K562 (cell line): ENCODE measurements around the gene SYT13. TPM values are rescaled to one million over a fixed set of nuclear protein-coding genes. Genes with fewer than 3 reads are reported as not detected.

Experiments used
- ATAC-seq: fragments of 200-7000 bp; cut with Tn5 transposase; 3 replicates; pipeline ENCODE4 v1.9.1; 2020; ENCODE audit warnings: moderate library complexity
- BruUV-seq: library from RNA; stranded (reverse); fragments of 400-500 nt; replicated peaks from 2 replicates; lab custom pipeline; 2021; lab: Mats Ljungman, UMichigan
- CTCF ChIA-PET: fragments of 300-600 bp; formaldehyde crosslinking; extraction: SDS; loops from one replicate; lab custom pipeline; 2021; ENCODE audit warnings: low intra/inter-chr PET ratio; lab: Yijun Ruan, JAX
- POLR2A ChIA-PET: fragments of 300-600, 350-650 bp; sonication (Branson Sonifier 250); formaldehyde crosslinking; extraction: SDS; loops from one replicate; lab custom pipeline; 2021; ENCODE audit warnings: antibody characterized with exemption, inconsistent platforms; lab: Yijun Ruan, JAX
- DNase-seq, 4 experiments: peaks; one replicate each; pipeline versions ENCODE4 v3.0.0 to v3.0.0-alpha.2; 2011 to 2018; ENCODE audit warnings: low spot score in 3 of 4, mixed read lengths in 3 of 4; ENCODE audit errors: extremely low read depth in 1 of 4
- FAIRE-seq: peaks from 2 replicates; lab custom pipeline; 2011; peaks lifted over from hg19 to GRCh38; lab: Jason Lieb, UNC
- H2AFZ ChIP-seq: 2 replicates; pipeline ENCODE4 v1.6.0; 2011; ENCODE audit warnings: low read depth, low read length, control low read depth, inconsistent platforms
- H3K27ac ChIP-seq: fragments of 200-600 bp; 3 replicates; pipeline ENCODE4 v1.8.0; 2011; ENCODE audit warnings: low read depth, mild to moderate bottlenecking, control low read depth, inconsistent platforms, low read length, moderate library complexity, mixed read lengths; ENCODE audit errors: extremely low read depth
- H3K27me3 ChIP-seq, 2 experiments: fragments of 300-600 bp in 1 of 2; 2 replicates in 1 of 2; 3 replicates in 1 of 2; pipeline versions ENCODE4 v1.6.0 to v1.8.0; 2011; ENCODE audit warnings: inconsistent platforms in 2 of 2, low read length in 2 of 2, mild to moderate bottlenecking in 1 of 2, mixed read lengths in 1 of 2, moderate library complexity in 1 of 2; ENCODE audit not compliant: control insufficient read depth in 2 of 2, insufficient read depth in 2 of 2
- H3K36me3 ChIP-seq: fragments of 300-600 bp; 3 replicates; pipeline ENCODE4 v1.8.0; 2011; ENCODE audit warnings: mild to moderate bottlenecking, low read length, inconsistent platforms; ENCODE audit not compliant: control insufficient read depth, insufficient read depth
- H3K4me1 ChIP-seq, 2 experiments: fragments of 200-600 bp in 1 of 2; replicated peaks in 1 of 2; 2 replicates in 1 of 2; 3 replicates in 1 of 2; pipeline versions ENCODE4 v1.5.1 to v1.8.0; 2011; ENCODE audit warnings: inconsistent platforms in 2 of 2, low read length in 2 of 2, mild to moderate bottlenecking in 1 of 2, mixed read lengths in 1 of 2, moderate library complexity in 1 of 2; ENCODE audit not compliant: control insufficient read depth in 2 of 2, insufficient read depth in 2 of 2
- H3K4me2 ChIP-seq: 2 replicates; pipeline ENCODE4 v1.6.1; 2011; ENCODE audit warnings: low read length, control low read depth, inconsistent platforms, mixed read lengths; ENCODE audit not compliant: insufficient read depth
- H3K4me3 ChIP-seq: fragments of 200-600 bp; sonication (generic), shearing (Covaris generic); 2 replicates; pipeline ENCODE4 v1.5.1; 2016; ENCODE audit warnings: control low read depth, inconsistent platforms
- H3K79me2 ChIP-seq: fragments of 200-600 bp; 3 replicates; pipeline ENCODE4 v1.8.0; 2011; ENCODE audit warnings: low read length, inconsistent platforms; ENCODE audit not compliant: control insufficient read depth, insufficient read depth
- H3K9ac ChIP-seq, 2 experiments: 2 replicates each; pipeline versions ENCODE4 v1.6.0 to v1.6.1; 2011; ENCODE audit warnings: low read depth in 2 of 2, low read length in 2 of 2, control low read depth in 1 of 2, inconsistent platforms in 1 of 2, mild to moderate bottlenecking in 1 of 2, mixed read lengths in 1 of 2; ENCODE audit not compliant: insufficient read depth in 1 of 2
- H3K9me1 ChIP-seq: one replicate; pipeline ENCODE4 v1.6.0; 2011; ENCODE audit warnings: inconsistent platforms, mild to moderate bottlenecking, low read length, moderate library complexity; ENCODE audit not compliant: control insufficient read depth, insufficient read depth
- H3K9me3 ChIP-seq: replicated peaks from 2 replicates; pipeline ENCODE4 v1.5.1; 2011; ENCODE audit warnings: low read depth, low read length, inconsistent platforms; ENCODE audit not compliant: control insufficient read depth, insufficient read depth
- H4K20me1 ChIP-seq: replicated peaks from 2 replicates; pipeline ENCODE4 v1.6.1; 2011; ENCODE audit warnings: low read length, inconsistent platforms, mixed read lengths; ENCODE audit not compliant: control insufficient read depth, insufficient read depth
- CBFA2T2 ChIP-seq: fragments of 450-650 bp; conservative IDR thresholded peaks from 2 replicates; pipeline ENCODE4 v1.6.1; 2017; ENCODE audit warnings: mild to moderate bottlenecking
- CBFA2T3 ChIP-seq: fragments of 450-650 bp; IDR thresholded peaks from 2 replicates; pipeline ENCODE4 v1.6.1; 2017
- COPS2 ChIP-seq: fragments of 450-650 bp; conservative IDR thresholded peaks from 2 replicates; pipeline ENCODE4 v1.6.1; 2016; ENCODE audit warnings: mild to moderate bottlenecking, moderate library complexity
- DNMT1 ChIP-seq: fragments of 450-650 bp; IDR thresholded peaks from 2 replicates; pipeline ENCODE4 v1.6.1; 2016; ENCODE audit warnings: antibody characterized with exemption, mild to moderate bottlenecking
- ERF ChIP-seq: fragments of 450-650 bp; formaldehyde crosslinking; IDR thresholded peaks from 2 replicates; pipeline ENCODE4 v1.4.0; 2020; ENCODE audit warnings: mild to moderate bottlenecking, mixed read lengths
- GABPA ChIP-seq: fragments of 200-800 bp; sonication (Bioruptor generic); conservative IDR thresholded peaks from 2 replicates; pipeline ENCODE4 v1.6.1; 2016; ENCODE audit warnings: low read depth, missing genetic modification characterization, missing compliant biosample characterization
- GABPB1 ChIP-seq: sonication (generic); formaldehyde crosslinking; IDR thresholded peaks from 2 replicates; pipeline ENCODE4 v1.8.0; 2022; ENCODE audit warnings: mild to moderate bottlenecking, missing genetic modification reagents
- MCM2 ChIP-seq: fragments of 450-650 bp; IDR thresholded peaks from 2 replicates; pipeline ENCODE4 v1.6.1; 2017; ENCODE audit warnings: low read depth, mild to moderate bottlenecking
- NKRF ChIP-seq: fragments of 450-650 bp; IDR thresholded peaks from 2 replicates; pipeline ENCODE4 v1.6.1; 2016; ENCODE audit warnings: borderline replicate concordance
- NR1H2 ChIP-seq: sonication (generic); formaldehyde crosslinking; IDR thresholded peaks from 2 replicates; pipeline ENCODE4 v1.4.0; 2020; ENCODE audit warnings: mild to moderate bottlenecking, missing genetic modification reagents
- PKNOX1 ChIP-seq: fragments of 450-650 bp; IDR thresholded peaks from 2 replicates; pipeline ENCODE4 v1.6.1; 2016
- PTRF ChIP-seq: fragments of 450-650 bp; IDR thresholded peaks from 2 replicates; pipeline ENCODE4 v1.6.1; 2016; ENCODE audit warnings: mild to moderate bottlenecking, missing genetic modification characterization, missing compliant biosample characterization
- RBM39 ChIP-seq: fragments of 200-400 bp; formaldehyde crosslinking; optimal IDR thresholded peaks from 2 replicates; pipeline ENCODE3; 2018; ENCODE audit warnings: low read depth, low read length
- SREBF1 ChIP-seq: fragments of 150-350 bp; IDR thresholded peaks from 2 replicates; pipeline ENCODE4 v1.6.1; 2014; ENCODE audit warnings: antibody characterized with exemption, low read depth, low read length, borderline replicate concordance
- ZNF24 ChIP-seq: fragments of 450-650 bp; IDR thresholded peaks from 2 replicates; pipeline ENCODE4 v1.6.1; 2016
- ZNF280B ChIP-seq: fragments of 250-450 bp; sonication (Bioruptor Pico); IDR thresholded peaks from 2 replicates; pipeline ENCODE4 v1.5.1; 2021; ENCODE audit warnings: mild to moderate bottlenecking
- ZNF311 ChIP-seq: fragments of 250-450 bp; sonication (Bioruptor Pico); IDR thresholded peaks from 2 replicates; pipeline ENCODE4 v1.4.0; 2020; ENCODE audit warnings: mild to moderate bottlenecking, moderate library complexity
- ZNF444 ChIP-seq: fragments of 250-450 bp; sonication (Bioruptor Pico); IDR thresholded peaks from 2 replicates; pipeline ENCODE4 v1.4.0; 2020; ENCODE audit warnings: mild to moderate bottlenecking, moderate library complexity
- ZNF644 ChIP-seq: fragments of 200-800 bp; sonication (Bioruptor generic); IDR thresholded peaks from 2 replicates; pipeline ENCODE4 v1.6.1; 2016; ENCODE audit warnings: low read depth, missing genetic modification characterization, missing compliant biosample characterization
- ZNF77 ChIP-seq: fragments of 250-450 bp; sonication (Bioruptor Pico); IDR thresholded peaks from 2 replicates; pipeline ENCODE4 v1.5.0; 2020
- WGBS: fragments of 100-300 bp; shearing (Covaris generic); methylation state at CpG from one replicate; pipeline ENCODE4 v1.1.6; 2016; ENCODE audit warnings: low coverage, mixed read lengths; ENCODE audit not compliant: insufficient coverage; ENCODE audit errors: missing lambda C conversion rate; 5-methylcytosine and 5-hydroxymethylcytosine counted together
- in situ Hi-C: fragments of 300-500 bp; cut with MboI; formaldehyde crosslinking; loops from 4 replicates; pipeline ENCODE4 v1.15.0; 2018; ENCODE audit warnings: inconsistent platforms, mixed read lengths
- intact Hi-C: fragments of 100-400 bp; cut with micrococcal nuclease; formaldehyde crosslinking; loops from 2 replicates; pipeline ENCODE4 v1.14.2; 2022
- polyA plus RNA-seq, 8 experiments: library from polyadenylated mRNA; depleted of rRNA in 4 of 8; stranded (reverse) in 5 of 8; unstranded in 3 of 8; fragments of >200 nt; fragmentation: Nextera tagmentation in 2 of 8; fragmentation: Illumina TruSeq in 1 of 8; extraction: Ambion mirVana in 2 of 8; extraction: Trizol in 1 of 8; gene quantifications; 2 replicates each; pipeline versions ENCODE4 v1.2.1 to v1.2.3, GENCODE V29; 2011 to 2014; ENCODE audit warnings: inconsistent platforms in 1 of 8, missing spikeins in 1 of 8
- total RNA-seq, 7 experiments: library from RNA; depleted of rRNA in 6 of 7; stranded (reverse); fragments of >200 nt in 6 of 7; fragmentation: Illumina TruSeq in 2 of 7; extraction: Trizol in 2 of 7; gene quantifications; 2 replicates each; pipeline versions ENCODE4 v1.2.1 to v1.2.3, GENCODE V29; 2011 to 2021; ENCODE audit warnings: low replicate concordance in 1 of 7
- TF ChIP-seq, protein P1 (sequence below): fragments of 250-450 bp; sonication (Bioruptor Pico); IDR thresholded peaks from 2 replicates; pipeline ENCODE4 v1.6.1; 2021; ENCODE audit warnings: mild to moderate bottlenecking

SYT13 gene
- total and polyA plus RNA-seq, 9 of the 15 experiments (the other 6 are each of a cell fraction or from before 2014, with no cell fraction given), result under 0.01 to 0.13 (median 0.08) TPM; not detected in 2

GRCh38 chr11:45274206-45274605 is 11.9 kb downstream of the SYT13 start (continued):
- TF ChIP-seq, protein P1, sequence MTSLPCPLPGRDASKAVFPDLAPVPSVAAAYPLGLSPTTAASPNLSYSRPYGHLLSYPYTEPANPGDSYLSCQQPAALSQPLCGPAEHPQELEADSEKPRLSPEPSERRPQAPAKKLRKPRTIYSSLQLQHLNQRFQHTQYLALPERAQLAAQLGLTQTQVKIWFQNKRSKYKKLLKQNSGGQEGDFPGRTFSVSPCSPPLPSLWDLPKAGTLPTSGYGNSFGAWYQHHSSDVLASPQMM (CRISPR knock-in tag), result no peak
- TF ChIP-seq PTRF (tag), result no peak
- TF ChIP-seq GABPA (tag), result no peak
- TF ChIP-seq, all 486 proteins: peak for 0

- CTCF ChIA-PET, result no interaction called here
- Histone ChIP-seq H3K79me2 (no peaks in the 10 kb centered on the region), H4K20me1 (no peaks in the 10 kb centered on the region), H3K36me3 (no peaks in the 10 kb centered on the region), H3K4me2 (no peak overlapping the region), H3K9me3 (no peaks in the 10 kb centered on the region), H3K9ac (no peak overlapping the region), H3K27ac (no peak overlapping the region), H2AFZ (no peak overlapping the region), H3K4me3 (no peak overlapping the region), H3K4me1 (no peaks in the 10 kb centered on the region), H3K27me3 (no peaks in the 10 kb centered on the region), H3K9me1 (no peaks in the 10 kb centered on the region)
- WGBS, result 0% methylated on average over 6 of the region's 6 CpGs
- in situ Hi-C loops (no loop called here), intact Hi-C loops (no loop called here)
- DNase-seq (no peak), FAIRE-seq (no peak), ATAC-seq (no peak)
- no TSS peak for BruUV-seq
- POLR2A ChIA-PET, result no interaction called here
- no peak for TF ChIP-seq RBM39
- TF ChIP-seq CBFA2T3, result no peak
- TF ChIP-seq ZNF280B (CRISPR knock-in tag), result no peak
- no peak for TF ChIP-seq CBFA2T2
- no peak for TF ChIP-seq NR1H2
- TF ChIP-seq ZNF644 (tag), result no peak
- TF ChIP-seq COPS2, result no peak
- no peak for TF ChIP-seq MCM2
- no peak for TF ChIP-seq GABPB1
- TF ChIP-seq DNMT1, result no peak
- TF ChIP-seq NKRF, result no peak
- no peak for TF ChIP-seq SREBF1
- TF ChIP-seq ZNF311 (CRISPR knock-in tag), result no peak
- no peak for TF ChIP-seq ERF
- TF ChIP-seq ZNF444 (CRISPR knock-in tag), result no peak
- TF ChIP-seq ZNF77 (CRISPR knock-in tag), result no peak
- no peak for TF ChIP-seq PKNOX1
- TF ChIP-seq ZNF24, result no peak
Measured at GRCh38 chr11:45273509-45273908, 12.6 kb downstream of the SYT13 start.
